ENCODE data around the gene ECPAS. TPM values are rescaled to one million over a fixed set of nuclear protein-coding genes. Genes with fewer than 3 reads are reported as not detected.

The ECPAS gene
- total RNA-seq, 1 experiment from 2014 or later: 106 TPM

DNA sequence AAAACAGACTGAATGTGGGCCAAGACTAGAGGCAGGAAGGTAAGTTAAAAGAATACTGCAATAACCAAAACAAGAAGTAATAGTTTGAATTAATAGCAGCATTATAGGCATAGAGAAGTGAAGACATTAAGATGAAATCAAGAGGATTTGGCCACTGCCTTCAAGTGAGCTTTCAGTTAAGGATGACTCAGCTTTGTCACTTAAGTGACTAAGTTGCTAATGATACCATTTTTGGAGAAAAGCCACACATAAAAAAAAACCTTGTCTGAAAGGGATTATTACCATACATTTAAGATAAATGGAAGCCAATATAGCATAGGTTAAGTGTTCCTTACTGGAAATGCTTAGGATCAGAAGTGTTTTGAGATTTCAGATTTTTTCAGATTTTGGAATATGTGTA, 57.0 kb downstream of the ECPAS start:
- no peak overlapping the region for H2AFZ ChIP-seq (ENCODE audit: low read length)
- no peaks in the 10 kb centered on the region for H3K79me1 ChIP-seq (ENCODE audit: insufficient read depth, low read depth, low read length, poor library complexity, severe bottlenecking)
- TF ChIP-seq CTCF (conservative IDR thresholded peaks at IDR 0.05): no peak
- H3K23me2 ChIP-seq (ENCODE audit: insufficient read length, low read depth, low read length, poor library complexity, severe bottlenecking): no peaks in the 10 kb centered on the region
- H4K91ac ChIP-seq (ENCODE audit: insufficient read length, low read depth, low read length): no peak overlapping the region
- H3K4me1 ChIP-seq (ENCODE audit: insufficient read depth, low read length): no peaks in the 10 kb centered on the region
- H4K20me1 ChIP-seq (ENCODE audit: control insufficient read depth, insufficient read depth, insufficient read length): no peaks in the 10 kb centered on the region
- no peak for DNase-seq
- no peak overlapping the region for H3K4ac ChIP-seq (ENCODE audit: low read depth, low read length)
- no peak overlapping the region for H2BK15ac ChIP-seq (ENCODE audit: low read depth, low read length)
- H2BK5ac ChIP-seq (ENCODE audit: insufficient read length, low read length): no peak overlapping the region
- no peak overlapping the region for H3K56ac ChIP-seq (ENCODE audit: insufficient read length, low read depth, low read length)
- no peak overlapping the region for H3K18ac ChIP-seq (ENCODE audit: insufficient read length, low read depth, low read length)
- no peak overlapping the region for H3T11ph ChIP-seq (ENCODE audit: low read length)
- H2BK120ac ChIP-seq (ENCODE audit: low read depth, low read length, poor library complexity, severe bottlenecking): no peak overlapping the region
- no peak overlapping the region for H4K5ac ChIP-seq (ENCODE audit: insufficient read length, low read depth, low read length)
- no peak overlapping the region for H3K27ac ChIP-seq (ENCODE audit: insufficient read length, low read depth, low read length)
- Mint-ChIP-seq H3K9me3 (no peaks in the 10 kb centered on the region), H3K27ac (no peak overlapping the region), H3K36me3 (ENCODE audit: insufficient read depth in 1 of 3, low read depth in 3 of 3) (peaks cover 11 to 81% (median 56%) of the 10 kb centered on the region in 3 experiments; a peak in 6 of 7 replicates), H3K27me3 (ENCODE audit: low read depth) (no peaks in the 10 kb centered on the region), H3K4me3 (no peak overlapping the region), H3K4me1 (no peaks in the 10 kb centered on the region)
- no peak overlapping the region for H4K8ac ChIP-seq (replicated peaks; ENCODE audit: insufficient read length, low read depth, low read length)
- H2BK12ac ChIP-seq (ENCODE audit: insufficient read length, low read depth, low read length): no peak overlapping the region
- no peak overlapping the region for H2BK20ac ChIP-seq (ENCODE audit: low read depth, low read length, poor library complexity, severe bottlenecking)
- no peaks in the 10 kb centered on the region for H3K27me3 ChIP-seq (ENCODE audit: insufficient read depth, low read length)
- no peak overlapping the region for H3K14ac ChIP-seq (ENCODE audit: insufficient read depth, low read length)
- no peak overlapping the region for H3K4me2 ChIP-seq (ENCODE audit: insufficient read depth, insufficient read length, low read length)
- H3K79me2 ChIP-seq (ENCODE audit: insufficient read depth, low read length): no peaks in the 10 kb centered on the region
- H2AK5ac ChIP-seq (ENCODE audit: insufficient read length, low read length): no peak overlapping the region
- H3K23ac ChIP-seq (ENCODE audit: insufficient read length, low read depth, low read length): no peak overlapping the region
- no peak overlapping the region for H3K9ac ChIP-seq (ENCODE audit: extremely low read depth, insufficient read length, low read length)
- H3K9me3 ChIP-seq (ENCODE audit: control insufficient read depth, low read depth, low read length): no peaks in the 10 kb centered on the region
